GM18502 (cell line): ENCODE measurements around the gene SULT1E1.
"Not testable (repeated sequence)": the region's sequence is repeated elsewhere in the genome, so short reads cannot be mapped to it uniquely, and the experiment has no call there.

ENCODE experiments used
- ATAC-seq: cut with Tn5 transposase; IDR thresholded peaks from one replicate; pipeline ENCODE4 v1.9.1; 2021; ENCODE audit warnings: mild to moderate bottlenecking; ENCODE audit not compliant: unreplicated experiment, poor library complexity

SULT1E1 gene

DNA sequence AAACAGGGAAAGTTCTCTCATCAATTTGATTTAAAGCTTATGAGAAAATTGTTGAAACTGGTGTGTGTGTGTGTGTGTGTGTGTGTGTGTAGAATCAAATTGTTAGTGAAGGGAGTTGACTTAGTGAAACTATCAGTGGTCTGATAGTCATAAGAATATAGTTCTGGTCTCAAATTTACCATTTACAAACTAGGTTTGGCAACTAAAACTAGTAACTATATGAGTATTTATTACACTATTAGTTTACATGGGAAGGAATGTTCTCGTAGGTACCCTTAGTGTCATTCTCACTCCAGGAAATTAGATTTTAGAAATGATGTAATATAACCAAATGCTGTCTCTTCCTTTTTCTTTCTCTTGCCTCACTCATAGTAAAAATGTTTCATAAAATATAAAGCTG is 11.9 kb downstream of the SULT1E1 start:
- no peak for ATAC-seq

DNA sequence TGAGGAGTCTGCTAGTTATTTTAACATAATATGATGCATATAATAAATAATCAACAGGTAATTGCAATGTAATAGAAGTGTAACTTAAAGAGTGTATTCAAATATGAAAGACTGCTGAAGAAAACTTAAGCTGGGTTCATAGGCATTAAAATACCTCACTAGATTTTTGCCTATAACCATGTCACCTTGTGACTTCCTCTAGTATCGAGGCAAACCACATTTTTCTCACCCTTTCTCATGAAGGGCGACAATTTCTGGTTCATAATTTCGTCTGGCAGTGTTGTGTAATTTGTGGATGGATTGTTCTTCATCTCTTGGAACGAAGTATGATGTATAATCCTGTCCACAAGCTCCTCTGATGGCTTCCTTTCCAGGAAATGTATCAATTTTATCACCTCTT is 16.0 kb downstream of the SULT1E1 start:
- ATAC-seq, result no peak

DNA sequence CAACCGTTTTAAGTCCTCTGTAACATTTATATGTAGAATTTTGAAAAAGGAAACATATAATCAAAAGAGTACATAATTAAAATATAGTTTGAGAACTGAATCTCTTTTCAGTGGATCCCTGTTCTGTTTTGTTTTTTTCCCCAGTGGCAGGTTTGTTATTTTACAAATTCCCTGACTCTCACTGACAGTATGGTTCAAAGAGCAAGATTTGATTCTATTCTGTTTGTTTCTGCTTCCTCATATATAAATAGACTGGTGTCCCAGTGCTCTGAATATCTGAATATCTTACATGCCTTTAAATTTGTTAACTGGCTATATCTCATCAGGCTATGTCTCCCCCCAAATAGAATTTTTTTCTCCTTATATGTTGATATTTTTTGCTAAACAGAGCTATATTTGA is 16.6 kb downstream of the SULT1E1 start:
- no peak for ATAC-seq

DNA sequence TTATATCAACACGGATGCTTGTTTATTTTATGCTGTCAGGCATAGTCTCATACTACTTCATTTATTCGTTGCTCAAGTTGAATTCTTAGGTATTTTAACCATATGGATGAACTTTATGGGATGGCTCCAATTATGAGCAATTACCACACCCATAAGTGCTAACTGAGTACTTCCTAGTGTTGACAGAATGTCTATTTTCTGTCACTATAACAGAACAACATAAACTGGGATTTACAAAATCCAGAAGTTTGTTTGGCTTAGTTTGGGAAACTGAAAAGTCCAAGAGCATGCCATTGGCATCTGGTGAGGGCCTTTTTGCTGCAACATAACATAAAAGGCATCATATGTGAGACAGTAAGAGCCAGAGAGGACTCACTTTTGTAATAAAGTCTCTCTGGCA is 21.0 kb downstream of the SULT1E1 start:
- ATAC-seq, result no peak

DNA sequence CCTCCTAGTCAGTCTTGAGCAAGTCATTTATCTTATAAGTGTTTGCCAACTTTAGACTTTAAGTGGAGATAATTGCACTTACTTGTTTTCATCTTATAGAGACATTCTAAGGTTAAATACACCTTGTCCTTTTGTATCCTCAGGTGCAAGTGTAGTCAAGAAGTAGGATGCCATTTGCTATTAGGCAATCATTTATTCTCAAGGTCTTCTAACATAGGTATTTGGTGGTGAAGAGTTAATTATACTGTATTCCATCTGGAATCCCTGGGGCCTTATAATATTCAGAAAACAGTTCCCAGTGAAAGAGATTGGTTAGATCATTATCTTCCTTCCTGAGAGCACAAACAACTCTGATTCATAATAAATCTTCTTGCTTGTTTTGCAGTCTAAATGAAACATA is 23.7 kb downstream of the SULT1E1 start:
- no peak for ATAC-seq

DNA sequence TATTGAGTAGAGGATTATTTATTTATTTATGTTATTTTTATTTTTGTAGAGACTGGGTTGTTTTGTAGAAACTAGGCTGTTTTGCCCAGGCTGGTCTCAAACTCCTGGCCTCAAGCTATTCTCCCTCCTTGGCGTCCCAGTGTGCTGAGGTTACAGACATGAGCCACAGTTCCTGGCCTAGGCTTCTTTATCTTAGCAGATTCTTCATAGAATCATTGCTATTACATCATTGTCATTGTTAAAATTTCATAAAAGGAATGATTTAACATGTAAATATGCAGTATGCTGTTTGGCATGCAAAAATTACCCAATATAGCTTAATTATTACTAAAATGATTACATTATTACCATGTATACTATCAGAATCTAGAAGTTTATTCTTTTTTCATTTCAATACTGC is 24.2 kb downstream of the SULT1E1 start:
- ATAC-seq, result no peak

DNA sequence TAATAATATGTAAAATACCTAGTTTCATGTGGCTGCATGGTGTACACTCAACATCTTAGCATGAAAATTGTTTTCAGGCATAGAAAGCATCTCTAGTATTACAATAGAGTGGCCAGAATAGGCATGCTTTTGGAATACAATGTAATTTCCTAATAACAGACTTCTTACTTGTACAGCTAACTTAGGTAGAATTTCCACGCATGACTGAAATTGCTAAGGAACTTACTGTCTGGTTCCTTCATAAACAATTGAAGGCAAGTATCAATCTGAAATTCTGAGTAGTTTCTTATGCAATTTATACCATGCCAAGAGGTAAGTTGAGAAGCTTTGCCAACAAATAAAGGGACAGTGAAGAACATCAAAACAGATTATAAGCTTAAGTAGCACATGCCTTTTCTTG is 26.7 kb downstream of the SULT1E1 start:
- ATAC-seq, result no peak

DNA sequence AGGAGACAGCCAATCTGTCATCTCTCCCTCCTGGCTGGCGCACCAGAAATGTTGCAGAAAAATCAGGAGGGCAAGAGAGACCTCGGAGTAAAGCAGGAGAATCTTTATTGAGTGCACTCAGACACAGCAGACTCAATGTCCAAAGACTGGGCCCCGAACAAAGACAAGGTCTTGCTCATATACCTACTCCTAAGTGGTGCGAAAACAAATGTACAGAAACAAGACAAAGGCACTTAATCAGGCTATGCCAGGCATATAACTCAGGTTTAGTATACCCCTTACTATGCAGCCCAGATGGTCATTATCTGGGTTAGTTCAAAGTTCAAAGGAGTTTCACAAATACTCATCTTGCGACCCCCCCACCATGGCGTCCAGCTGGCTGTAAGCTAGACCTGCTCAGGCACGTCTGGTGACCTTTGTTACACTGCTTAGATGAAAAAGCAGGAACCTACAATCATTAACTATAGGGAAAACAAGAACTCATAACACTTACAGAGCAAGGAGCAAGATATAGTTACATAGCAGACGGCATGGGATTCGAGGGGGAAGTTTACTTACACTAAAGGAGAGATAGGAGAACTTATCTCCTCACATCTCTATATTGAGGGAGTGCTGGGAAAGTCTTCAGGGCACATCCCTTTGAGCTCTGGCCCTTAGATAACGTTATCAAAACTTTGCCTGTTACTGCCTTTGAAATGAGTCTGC is 27.5 kb downstream of the SULT1E1 start:
- peak; percentile 14 for ATAC-seq

DNA sequence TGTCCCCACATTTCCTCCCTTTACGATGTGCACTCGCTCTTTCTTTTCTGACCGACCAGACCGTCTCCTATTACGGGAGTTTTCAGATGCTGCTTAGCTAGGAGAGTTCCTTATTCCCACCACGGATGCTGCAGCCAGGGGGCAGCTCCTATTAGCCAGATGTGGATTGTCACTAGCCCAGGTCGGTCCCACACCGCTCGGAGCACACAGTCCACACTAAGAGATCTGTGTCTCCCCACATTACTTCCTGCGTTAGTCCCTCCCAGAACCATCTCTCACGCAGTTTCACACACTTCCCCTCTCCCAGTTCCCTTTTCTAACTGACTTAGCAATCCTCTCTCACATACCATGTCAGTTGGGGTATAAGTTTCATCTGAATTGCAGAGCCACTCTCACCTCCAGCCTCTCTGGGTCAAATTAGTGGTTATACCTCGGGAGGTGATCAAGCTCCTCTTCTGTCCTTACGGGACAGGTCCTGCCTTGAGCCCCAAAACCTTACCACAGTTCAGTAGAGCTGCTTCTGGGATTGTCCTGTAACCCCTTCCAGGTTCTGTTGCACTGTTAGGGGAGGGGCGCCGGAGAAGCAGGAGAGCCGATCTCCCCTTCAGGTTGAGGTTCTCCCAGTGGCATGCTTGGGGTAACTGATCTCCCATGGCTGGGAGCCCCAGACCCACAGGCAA is 28.2 kb downstream of the SULT1E1 start:
- peak; percentile 98 for ATAC-seq

DNA sequence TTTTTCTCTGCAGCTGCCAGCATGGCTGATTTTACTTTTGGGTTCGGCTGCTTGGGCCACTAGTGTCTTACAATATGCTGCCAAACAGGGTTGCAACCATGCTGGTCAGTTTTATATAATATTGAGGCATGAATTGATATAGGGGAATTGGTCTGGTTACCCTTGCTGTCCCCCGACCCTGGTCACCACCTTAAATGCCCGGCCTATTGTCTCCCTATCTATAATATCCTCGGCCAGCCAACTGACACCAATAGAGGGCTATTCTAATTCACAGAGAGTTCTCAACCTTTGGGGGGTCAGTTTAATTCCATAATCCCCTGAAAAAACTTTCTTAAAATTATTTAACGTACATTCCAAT is 28.7 kb downstream of the SULT1E1 start:
- no peak for ATAC-seq

DNA sequence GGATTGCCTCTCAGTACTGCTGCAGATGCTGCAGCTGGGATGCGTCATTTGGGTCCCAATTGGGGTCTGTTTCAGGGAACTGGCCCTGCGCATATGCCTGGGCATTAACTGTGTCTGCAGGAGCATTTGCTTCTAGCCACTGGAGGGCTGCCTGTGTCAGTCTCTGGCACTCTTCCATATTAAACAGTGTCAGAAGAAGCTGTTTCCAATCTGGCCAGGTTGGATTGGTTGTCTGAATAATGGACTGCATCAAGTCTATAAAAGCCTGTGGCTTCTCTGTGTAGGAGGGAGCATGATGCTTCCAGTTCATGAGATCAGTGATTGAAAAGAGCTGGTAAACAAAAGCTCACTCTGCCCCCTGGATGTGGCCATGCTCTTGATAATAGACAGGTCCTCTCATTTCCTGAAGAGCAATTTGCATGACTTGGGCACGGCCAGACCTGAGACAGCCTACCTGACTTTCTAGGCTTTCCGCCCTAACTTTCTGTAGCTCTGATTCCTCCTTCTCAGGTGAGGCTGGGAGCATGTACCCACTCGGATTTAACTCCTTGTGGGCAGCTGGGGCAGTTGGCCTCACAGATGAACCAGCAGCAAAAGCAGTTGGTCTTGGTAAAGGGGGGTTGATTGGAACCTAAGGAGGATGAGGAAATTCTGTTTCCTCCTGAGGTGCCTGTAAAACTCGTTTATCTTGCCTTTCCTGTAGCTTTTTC is 29.2 kb downstream of the SULT1E1 start:
- ATAC-seq, result peak; percentile 36

DNA sequence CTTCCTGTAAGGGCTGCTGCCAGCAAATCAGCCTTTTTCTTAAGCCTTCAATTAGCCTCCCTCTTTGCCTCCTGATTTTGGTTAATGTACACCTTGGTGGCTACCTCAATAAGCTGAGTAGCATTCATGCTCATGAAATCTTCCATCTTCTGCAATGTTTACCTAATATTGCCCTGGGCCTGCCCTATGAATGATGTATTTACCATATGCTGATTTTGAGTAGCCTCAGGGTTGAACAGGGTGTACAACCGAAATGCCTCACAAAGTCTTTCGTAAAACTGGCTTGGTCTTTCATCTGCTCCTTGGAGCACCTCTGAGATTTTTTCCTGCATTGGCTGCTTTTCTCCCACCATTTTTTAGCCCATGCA is 29.8 kb downstream of the SULT1E1 start:
- ATAC-seq, result no peak

DNA sequence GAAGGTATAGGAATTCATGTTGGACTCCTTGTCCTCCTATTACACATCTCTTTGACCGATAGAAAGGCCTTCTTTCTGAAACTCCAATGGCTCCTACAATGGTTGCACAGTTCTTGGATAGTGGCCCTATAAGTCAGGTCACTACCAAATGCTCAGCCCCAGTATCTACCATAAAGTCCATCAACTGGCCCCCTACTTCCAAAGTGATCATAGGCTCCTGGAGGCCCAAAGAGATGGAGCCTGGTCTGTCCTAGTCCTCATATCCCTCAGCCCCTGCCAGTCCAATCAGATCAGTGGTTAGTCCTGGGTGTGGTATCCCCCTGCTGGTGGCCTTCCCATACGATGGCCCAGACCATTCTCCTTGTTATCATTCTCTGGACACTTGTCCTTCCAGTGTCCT is 30.3 kb downstream of the SULT1E1 start:
- ATAC-seq, result no peak

DNA sequence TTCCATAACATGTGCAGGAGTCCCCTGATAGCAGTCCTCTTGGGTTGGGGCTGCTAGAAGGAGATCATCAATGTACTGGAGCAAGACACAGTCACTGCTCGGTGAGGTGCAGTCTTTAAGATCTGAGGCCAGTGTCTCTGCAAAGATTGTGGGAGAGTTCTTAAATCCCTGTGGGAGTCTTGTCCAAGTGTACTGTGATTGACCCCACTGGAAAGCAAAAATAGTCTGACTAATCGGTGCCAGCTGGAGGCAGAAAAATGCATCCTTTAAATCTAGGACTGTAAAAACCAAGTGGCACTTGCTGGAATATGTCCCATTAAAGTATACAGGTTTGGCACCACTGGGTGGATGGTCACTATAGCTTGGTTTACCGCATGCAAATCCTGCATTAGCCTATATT is 31.1 kb downstream of the SULT1E1 start:
- ATAC-seq, result no peak

DNA sequence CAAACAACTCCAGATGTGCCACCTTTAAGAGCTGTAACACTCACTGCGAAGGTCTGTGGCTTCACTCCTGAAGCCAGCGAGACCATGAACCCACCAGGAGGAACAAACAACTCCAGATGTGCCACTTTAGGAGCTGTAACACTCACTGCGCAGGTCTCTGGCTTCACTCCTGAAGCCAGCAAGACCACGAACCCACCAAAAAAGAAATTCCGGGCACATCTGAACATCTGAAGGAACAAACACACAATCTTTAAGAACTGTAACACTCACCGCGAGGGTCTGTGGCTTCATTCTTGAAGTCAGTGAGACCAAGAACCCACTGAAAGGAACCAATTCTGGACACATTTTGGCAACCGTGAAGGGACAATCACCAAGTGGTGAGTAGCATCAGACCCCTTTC is 34.9 kb downstream of the SULT1E1 start:
- not testable (repeated sequence) for ATAC-seq

DNA sequence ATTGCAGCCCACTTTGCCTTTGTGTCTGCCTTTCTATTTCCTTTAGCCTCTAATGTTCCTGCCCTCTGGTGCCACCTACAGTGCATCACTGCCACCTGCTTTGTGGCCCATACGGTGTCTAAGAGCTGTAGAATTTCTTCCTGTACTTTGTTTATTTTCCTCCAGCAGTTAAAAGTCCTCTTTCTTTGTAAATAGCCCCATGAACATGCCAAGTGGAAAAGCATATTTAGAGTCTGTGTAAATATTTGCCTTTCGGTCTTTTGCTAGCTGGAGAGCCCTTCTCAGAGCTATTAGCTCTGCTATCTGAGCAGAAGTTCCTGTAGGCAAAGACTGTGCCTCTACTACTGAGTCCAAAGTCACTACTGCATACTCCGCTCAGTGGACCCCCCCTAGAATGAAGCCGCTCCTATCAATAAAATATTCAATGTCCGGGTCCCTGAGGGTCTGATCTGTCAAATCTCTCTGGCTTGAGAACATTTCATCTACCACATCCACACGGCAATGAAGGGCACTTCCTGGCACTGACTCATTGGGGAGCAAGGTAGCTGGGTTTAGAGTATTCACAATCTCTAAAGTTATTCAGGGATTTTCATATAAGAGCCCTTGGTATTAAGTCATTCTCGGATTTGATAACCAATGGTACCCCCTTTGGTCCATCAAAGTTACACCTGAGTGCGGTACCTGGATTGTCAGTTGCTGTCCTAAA is 36.3 kb downstream of the SULT1E1 start:
- peak; percentile 98 for ATAC-seq

DNA sequence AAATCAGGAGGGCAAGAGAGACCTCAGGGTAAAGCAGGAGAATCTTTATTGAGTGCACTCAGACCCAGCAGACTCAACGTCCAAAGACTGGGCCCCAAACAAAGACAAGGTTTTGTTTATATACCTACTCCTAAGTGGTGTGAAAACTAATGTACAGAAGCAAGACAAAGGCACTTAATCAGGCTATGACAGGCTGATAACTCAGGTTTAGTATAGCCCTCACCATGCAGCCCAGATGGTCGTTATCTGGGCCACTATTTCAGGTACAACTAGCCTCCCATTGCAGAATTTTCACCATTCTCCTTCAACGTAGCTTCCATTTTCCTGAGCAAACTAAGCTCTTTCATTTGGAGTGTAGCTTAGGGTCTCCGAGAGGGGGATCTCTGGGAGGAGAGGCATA is 36.9 kb downstream of the SULT1E1 start:
- ATAC-seq, result no peak

DNA sequence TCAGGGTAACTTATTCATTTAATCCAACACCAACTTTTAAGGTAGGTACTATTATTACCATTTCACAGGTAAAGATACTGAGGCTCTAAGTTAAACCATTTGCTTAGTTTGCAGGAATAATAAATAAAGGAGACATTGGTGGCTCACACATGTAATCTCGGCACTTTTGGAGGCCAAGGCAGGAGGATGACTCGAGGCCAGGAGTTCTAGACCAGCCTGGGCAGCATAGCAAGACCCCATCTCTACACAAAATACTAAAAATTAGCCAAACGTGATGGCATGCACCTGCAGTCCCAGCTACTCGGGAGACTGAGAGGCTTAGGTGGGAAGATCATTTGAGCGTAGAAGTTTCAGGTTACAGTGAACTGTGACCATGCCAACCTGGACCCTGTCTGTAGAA is 37.7 kb downstream of the SULT1E1 start:
- ATAC-seq, result no peak

DNA sequence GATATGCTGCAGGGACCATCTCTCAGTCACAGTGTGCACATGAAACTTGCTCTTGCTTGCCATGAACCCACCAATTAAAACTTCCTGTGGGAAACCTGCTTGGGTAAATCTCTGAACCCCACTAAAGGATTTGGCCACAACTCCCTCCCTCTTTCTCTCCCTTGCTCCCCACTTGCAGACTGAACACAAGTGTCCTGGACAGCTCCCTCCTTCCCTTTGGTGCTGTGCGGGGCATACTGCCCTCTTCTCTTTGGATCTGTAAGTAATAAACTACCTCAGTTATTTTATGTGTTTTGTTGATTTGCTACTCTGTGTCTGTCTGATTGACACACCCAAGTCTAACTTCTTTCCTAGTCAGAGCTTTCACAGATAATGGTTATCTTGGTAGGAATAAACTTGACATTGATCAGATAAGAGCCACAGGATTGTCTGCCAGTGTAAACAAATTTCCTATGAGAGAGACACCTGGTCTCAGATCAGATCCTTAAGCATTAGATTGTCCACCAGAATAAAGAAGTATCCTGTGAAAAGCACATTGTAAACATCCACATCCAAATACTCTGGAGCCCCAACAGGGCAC is 41.8 kb downstream of the SULT1E1 start:
- no peak for ATAC-seq

DNA sequence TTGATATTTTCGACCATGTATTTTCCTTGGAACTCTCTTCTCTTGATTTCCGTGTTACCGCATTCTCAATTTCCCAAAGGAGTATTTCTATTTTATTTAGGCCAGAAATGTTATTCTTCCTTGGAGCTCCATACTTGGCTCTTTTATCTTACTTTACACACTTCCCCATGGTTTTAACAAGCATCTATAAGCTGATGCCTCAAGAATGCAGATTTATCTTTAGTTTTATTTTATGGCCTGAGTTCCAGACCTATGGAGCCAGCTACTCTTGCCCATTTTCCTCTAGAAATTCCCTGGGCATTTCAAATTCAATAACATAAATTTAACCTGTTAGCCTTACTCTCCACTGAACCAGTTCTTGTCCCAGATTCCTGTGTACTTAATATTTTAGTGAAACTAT is 43.7 kb downstream of the SULT1E1 start:
- no peak for ATAC-seq

DNA sequence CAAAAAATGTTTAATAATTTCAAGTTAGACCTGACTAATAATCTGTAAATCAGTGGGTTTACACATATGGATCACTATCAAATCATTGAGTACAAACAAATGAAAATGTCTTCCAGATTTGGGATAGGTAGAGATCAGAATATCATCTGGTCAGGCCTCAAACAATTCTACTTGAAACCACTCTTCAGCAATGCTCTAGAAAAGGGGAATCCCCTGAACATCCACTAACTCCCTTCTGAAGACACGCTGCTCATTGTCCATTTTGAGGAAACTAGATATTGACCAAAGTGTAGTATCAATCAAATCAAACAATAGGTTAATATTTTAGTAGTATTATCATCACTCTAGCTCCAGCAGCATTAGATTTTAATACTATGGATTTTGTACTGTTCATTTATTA is 46.3 kb downstream of the SULT1E1 start:
- peak; percentile 47 for ATAC-seq
